Measurements from ENCODE around the gene LIPE. TPM values are rescaled to one million over a fixed set of nuclear protein-coding genes. Genes with fewer than 3 reads are reported as not detected.
"Not testable (repeated sequence)": the region's sequence is repeated elsewhere in the genome, so short reads cannot be mapped to it uniquely, and the experiment has no call there.

LIPE gene
- total RNA-seq, 1 donor from 2014 or later, result 38.5 TPM

DNA sequence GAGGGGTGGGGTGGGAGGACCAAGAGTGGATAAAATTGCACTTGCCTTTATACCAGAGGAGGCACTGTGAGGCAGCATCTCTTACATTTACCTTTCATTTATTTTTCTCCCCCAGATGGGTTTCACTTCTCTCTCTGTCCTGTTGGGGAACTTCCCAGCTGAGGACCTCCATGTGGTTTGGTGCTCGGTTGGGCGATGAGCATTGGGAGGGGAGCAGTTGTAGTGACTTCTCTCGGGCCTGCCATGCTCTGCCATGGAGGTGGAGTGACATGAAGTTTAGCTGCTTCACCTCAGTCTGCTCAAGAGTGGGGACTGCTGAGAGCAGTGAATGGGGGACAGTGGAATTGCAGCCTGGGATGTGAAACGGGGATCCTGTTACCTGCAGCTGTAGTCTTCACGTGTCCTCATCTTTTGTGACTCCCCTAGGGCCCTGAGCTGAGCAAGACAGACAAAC is 38.7 kb upstream of the LIPE start:
- Mint-ChIP-seq H3K4me3 (no peak overlapping the region), H3K27me3 (ENCODE audit: insufficient read depth) (no peaks in the 10 kb centered on the region), H3K9me3 (no peaks in the 10 kb centered on the region), H3K4me1 (ENCODE audit: low read depth) (peaks cover 27% of the 10 kb centered on the region), H3K27ac (no peak overlapping the region), H3K36me3 (ENCODE audit: low read depth) (no peaks in the 10 kb centered on the region)
- no peak for DNase-seq (ENCODE audit: low spot score)
- intact Hi-C loops (cut with micrococcal nuclease), result no loop called here

DNA sequence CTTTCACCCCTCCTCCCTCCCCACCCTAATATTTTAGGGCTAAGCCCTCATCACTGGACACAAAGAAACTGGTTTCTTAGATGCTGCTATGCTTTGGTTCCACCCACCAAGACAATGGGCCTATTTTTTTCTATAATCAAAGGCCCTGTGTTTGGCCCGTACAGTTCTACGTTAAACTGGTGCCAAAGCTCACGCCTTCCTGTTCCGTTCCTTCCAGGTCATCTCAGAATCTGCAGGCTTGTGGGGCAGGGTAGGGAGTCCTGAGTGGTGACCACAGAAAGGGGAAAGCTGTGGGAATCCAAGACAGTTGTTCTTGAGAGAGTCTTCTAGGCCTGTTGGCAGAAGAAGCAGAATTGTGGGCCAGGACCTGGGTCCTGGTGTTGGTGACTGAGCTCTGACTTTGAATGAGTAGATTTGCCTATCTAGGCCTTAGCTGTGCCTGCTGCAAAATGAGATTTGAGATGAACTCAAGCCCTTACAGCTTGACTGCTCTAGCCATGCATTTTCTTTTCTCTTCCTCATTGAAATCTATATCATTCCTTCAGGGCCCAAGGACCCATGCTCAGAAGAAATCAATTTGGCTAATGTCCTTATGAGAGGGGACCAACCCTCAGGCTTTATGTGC is 34.6 kb upstream of the LIPE start:
- Mint-ChIP-seq H3K27ac (no peak overlapping the region), H3K4me3 (no peak overlapping the region), H3K36me3 (ENCODE audit: low read depth) (no peaks in the 10 kb centered on the region), H3K4me1 (ENCODE audit: low read depth) (peaks cover 9% of the 10 kb centered on the region), H3K27me3 (ENCODE audit: insufficient read depth) (peaks cover 6% of the 10 kb centered on the region), H3K9me3 (no peaks in the 10 kb centered on the region)
- intact Hi-C loops (cut with micrococcal nuclease), result no loop called here
- DNase-seq (ENCODE audit: low spot score), result no peak

DNA sequence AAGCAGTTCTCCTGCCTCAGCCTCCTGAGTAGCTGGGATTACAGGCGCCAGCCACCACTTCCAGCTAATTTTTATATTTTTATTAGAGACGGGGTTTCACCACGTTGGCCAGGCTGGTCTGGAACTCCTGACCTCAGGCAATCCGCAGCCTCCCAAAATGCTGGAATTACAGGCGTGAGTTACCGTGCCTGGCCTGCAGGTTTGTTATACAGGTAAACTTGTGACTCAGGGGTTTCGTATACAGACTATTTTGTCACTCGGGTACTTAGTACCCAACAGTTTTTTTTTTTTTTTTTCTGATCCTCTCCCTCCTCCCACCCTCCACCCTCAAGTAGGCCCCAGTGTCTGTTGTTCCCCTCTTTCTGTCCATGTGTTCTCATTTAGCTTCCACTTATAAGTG is 34.0 kb upstream of the LIPE start:
- H3K27me3 Mint-ChIP-seq (ENCODE audit: insufficient read depth); H3K27ac Mint-ChIP-seq; H3K4me3 Mint-ChIP-seq; H3K9me3 Mint-ChIP-seq; H3K4me1 Mint-ChIP-seq (ENCODE audit: low read depth); intact Hi-C loops (cut with micrococcal nuclease); H3K36me3 Mint-ChIP-seq (ENCODE audit: low read depth); DNase-seq (ENCODE audit: low spot score): not testable (repeated sequence)

DNA sequence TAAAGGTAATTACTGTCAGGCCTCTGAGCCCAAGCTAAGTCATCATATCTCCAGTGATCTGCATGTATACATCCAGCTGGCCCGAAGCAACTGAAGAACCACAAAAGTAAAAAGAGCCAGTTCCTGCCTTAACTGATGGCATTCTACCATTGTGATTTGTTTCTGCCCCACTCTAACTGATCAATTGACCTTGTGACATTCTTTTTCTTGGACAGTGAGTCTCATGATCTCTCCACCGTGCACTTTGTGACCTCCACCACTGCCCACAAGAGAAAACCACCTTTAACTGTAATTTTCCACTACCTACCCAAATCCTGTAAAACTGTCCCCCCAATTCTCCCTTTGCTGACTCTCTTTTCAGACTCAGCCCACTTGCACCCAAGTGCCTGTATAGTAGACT is 32.7 kb upstream of the LIPE start:
- Mint-ChIP-seq H3K27ac (no peak overlapping the region), H3K4me1 (ENCODE audit: low read depth) (peaks cover 11% of the 10 kb centered on the region), H3K36me3 (ENCODE audit: low read depth) (no peaks in the 10 kb centered on the region), H3K9me3 (no peaks in the 10 kb centered on the region), H3K4me3 (no peak overlapping the region), H3K27me3 (ENCODE audit: insufficient read depth) (peaks cover 6% of the 10 kb centered on the region)
- DNase-seq (ENCODE audit: low spot score), result no peak
- intact Hi-C loops (cut with micrococcal nuclease), result no loop called here

GRCh38 chr19:42455621-42456081 is 28.5 kb upstream of the LIPE start:
- DNase-seq (ENCODE audit: low spot score), result no peak
- intact Hi-C loops (cut with micrococcal nuclease), result no loop called here
- Mint-ChIP-seq H3K4me1 (ENCODE audit: low read depth) (peaks cover 14% of the 10 kb centered on the region), H3K9me3 (no peaks in the 10 kb centered on the region), H3K4me3 (no peak overlapping the region), H3K36me3 (ENCODE audit: low read depth) (no peaks in the 10 kb centered on the region), H3K27me3 (ENCODE audit: insufficient read depth) (peaks cover 8% of the 10 kb centered on the region), H3K27ac (no peak overlapping the region)

- H3K27ac Mint-ChIP-seq, result no peak overlapping the region
- H3K4me1 Mint-ChIP-seq (ENCODE audit: low read depth), result peaks cover 14% of the 10 kb centered on the region
- H3K36me3 Mint-ChIP-seq (ENCODE audit: low read depth), result no peaks in the 10 kb centered on the region
- no peaks in the 10 kb centered on the region for H3K9me3 Mint-ChIP-seq
- DNase-seq (ENCODE audit: low spot score), result no peak
- peaks cover 8% of the 10 kb centered on the region for H3K27me3 Mint-ChIP-seq (ENCODE audit: insufficient read depth)
- intact Hi-C loops (cut with micrococcal nuclease), result no loop called here
- no peak overlapping the region for H3K4me3 Mint-ChIP-seq
Observed at GRCh38 chr19:42455086-42455485, 27.9 kb upstream of the LIPE start.

- intact Hi-C loops (cut with micrococcal nuclease), result no loop called here
- no peaks in the 10 kb centered on the region for H3K9me3 Mint-ChIP-seq
- peaks cover 14% of the 10 kb centered on the region for H3K4me1 Mint-ChIP-seq (ENCODE audit: low read depth)
- no peak overlapping the region for H3K4me3 Mint-ChIP-seq
- H3K27ac Mint-ChIP-seq, result no peak overlapping the region
- no peaks in the 10 kb centered on the region for H3K36me3 Mint-ChIP-seq (ENCODE audit: low read depth)
- no peak for DNase-seq (ENCODE audit: low spot score)
- peaks cover 2% of the 10 kb centered on the region for H3K27me3 Mint-ChIP-seq (ENCODE audit: insufficient read depth)
Observed at GRCh38 chr19:42452590-42452989, 25.4 kb upstream of the LIPE start.

- H3K4me1 Mint-ChIP-seq (ENCODE audit: low read depth), result peaks cover 7% of the 10 kb centered on the region
- no peak overlapping the region for H3K4me3 Mint-ChIP-seq
- intact Hi-C loops (cut with micrococcal nuclease), result loop anchor here (1.0 kb wide), 7 partner anchors 10 to 146 kb away; no protein-coding TSS in a partner anchor
- DNase-seq (ENCODE audit: low spot score), result peak; percentile 74
- no peak overlapping the region for H3K27ac Mint-ChIP-seq
- peaks cover 2% of the 10 kb centered on the region for H3K27me3 Mint-ChIP-seq (ENCODE audit: insufficient read depth)
- H3K9me3 Mint-ChIP-seq, result no peaks in the 10 kb centered on the region
- H3K36me3 Mint-ChIP-seq (ENCODE audit: low read depth), result no peaks in the 10 kb centered on the region
Observed at GRCh38 chr19:42450314-42450934, 23.2 kb upstream of the LIPE start.

- DNase-seq (ENCODE audit: low spot score); H3K4me1 Mint-ChIP-seq (ENCODE audit: low read depth); H3K27ac Mint-ChIP-seq; H3K36me3 Mint-ChIP-seq (ENCODE audit: low read depth); H3K9me3 Mint-ChIP-seq; H3K27me3 Mint-ChIP-seq (ENCODE audit: insufficient read depth); H3K4me3 Mint-ChIP-seq; intact Hi-C loops (cut with micrococcal nuclease): not testable (repeated sequence)
Observed at GRCh38 chr19:42448306-42448705, 21.1 kb upstream of the LIPE start.

DNA sequence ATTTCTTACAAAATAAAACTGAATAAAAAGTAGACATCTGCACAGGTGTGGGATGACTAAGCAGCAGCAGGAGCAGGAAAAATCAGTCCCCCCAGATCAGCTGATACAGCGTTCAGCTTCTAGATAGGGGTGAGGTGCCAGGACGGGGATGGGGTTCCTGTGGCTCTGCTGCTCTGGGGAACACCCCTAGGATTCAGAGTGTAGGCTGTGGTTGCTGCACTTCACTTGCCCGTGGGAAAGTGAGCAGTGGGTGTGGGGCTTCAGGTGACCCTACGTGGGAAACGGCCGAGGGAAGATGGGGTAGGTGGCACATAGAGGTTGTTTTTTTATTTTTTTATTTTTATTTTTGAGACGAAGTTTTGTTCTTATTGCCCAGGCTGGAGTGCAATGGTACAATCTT is 18.8 kb upstream of the LIPE start:
- no peaks in the 10 kb centered on the region for H3K36me3 Mint-ChIP-seq (ENCODE audit: low read depth)
- no peak overlapping the region for H3K4me3 Mint-ChIP-seq
- H3K27ac Mint-ChIP-seq, result no peak overlapping the region
- intact Hi-C loops (cut with micrococcal nuclease), result no loop called here
- DNase-seq (ENCODE audit: low spot score), result no peak
- H3K27me3 Mint-ChIP-seq (ENCODE audit: insufficient read depth), result no peaks in the 10 kb centered on the region
- no peaks in the 10 kb centered on the region for H3K9me3 Mint-ChIP-seq
- peaks cover 10% of the 10 kb centered on the region for H3K4me1 Mint-ChIP-seq (ENCODE audit: low read depth)

- H3K36me3 Mint-ChIP-seq (ENCODE audit: low read depth), result no peaks in the 10 kb centered on the region
Observed at GRCh38 chr19:42443944-42444398, 16.8 kb upstream of the LIPE start.

DNA sequence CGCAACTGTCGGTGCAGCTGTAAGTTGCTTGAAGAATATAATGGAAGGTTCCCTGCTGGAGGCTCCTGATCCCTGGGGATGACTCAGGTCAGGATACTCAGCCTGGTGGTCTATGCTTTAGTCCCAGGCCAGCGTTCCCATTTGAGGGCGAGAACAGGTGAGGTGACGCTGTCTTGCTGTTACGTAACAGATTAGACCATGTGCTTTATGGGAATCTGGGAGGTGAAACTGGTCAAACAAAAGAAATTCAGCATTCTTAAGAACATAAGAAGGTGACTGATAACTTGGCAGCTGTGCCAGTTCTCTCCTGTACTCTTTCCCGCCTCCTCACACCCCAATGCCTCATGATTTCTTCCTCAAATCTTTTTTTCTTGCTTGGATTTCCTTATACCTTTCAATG is 15.6 kb upstream of the LIPE start, which contains the start of gene CXCL17:
Gene CXCL17 (minus strand): TSS at position 114 of the 400 bp plus-strand sequence. CDS start 114 bp downstream, outside the sequence.
- H3K36me3 Mint-ChIP-seq (ENCODE audit: low read depth), result no peaks in the 10 kb centered on the region
- H3K9me3 Mint-ChIP-seq, result no peaks in the 10 kb centered on the region
- no peak within 1 kb of the TSS for H3K4me3 Mint-ChIP-seq
- no peak for DNase-seq (ENCODE audit: low spot score)
- H3K27ac Mint-ChIP-seq, result no peak within 1 kb of the TSS
- intact Hi-C loops (cut with micrococcal nuclease), result no loop called here
- H3K4me1 Mint-ChIP-seq (ENCODE audit: low read depth), result peaks cover 24% of the 10 kb centered on the region
- H3K27me3 Mint-ChIP-seq (ENCODE audit: insufficient read depth), result no peaks in the 10 kb centered on the region

More at GRCh38 chr19:42443944-42444398, 16.8 kb upstream of the LIPE start:
- H3K27me3 Mint-ChIP-seq (ENCODE audit: insufficient read depth), result no peaks in the 10 kb centered on the region
- intact Hi-C loops (cut with micrococcal nuclease), result no loop called here
- DNase-seq (ENCODE audit: low spot score), result no peak
- no peaks in the 10 kb centered on the region for H3K9me3 Mint-ChIP-seq
- peaks cover 18% of the 10 kb centered on the region for H3K4me1 Mint-ChIP-seq (ENCODE audit: low read depth)
- H3K27ac Mint-ChIP-seq, result no peak overlapping the region
- H3K4me3 Mint-ChIP-seq, result no peak overlapping the region

GRCh38 chr19:42441049-42441445 is 13.9 kb upstream of the LIPE start:
- Mint-ChIP-seq H3K27ac (peak overlapping the region; percentile 4), H3K27me3 (ENCODE audit: insufficient read depth) (no peaks in the 10 kb centered on the region), H3K4me3 (no peak overlapping the region), H3K36me3 (ENCODE audit: low read depth) (no peaks in the 10 kb centered on the region), H3K9me3 (no peaks in the 10 kb centered on the region), H3K4me1 (ENCODE audit: low read depth) (peaks cover 24% of the 10 kb centered on the region)
- intact Hi-C loops (cut with micrococcal nuclease), result no loop called here
- DNase-seq (ENCODE audit: low spot score), result no peak
